Nephron progenitor cell (in vitro differentiated cells): ENCODE data around the gene IMP4.

ENCODE experiments used
- DNase-seq: peaks from one replicate; pipeline ENCODE4 v3.0.0; 2021
- H3K27ac Mint-ChIP-seq: 2 replicates; pipeline ENCODE4 v1.8.0; 2021; ENCODE audit warnings: mild to moderate bottlenecking, moderate library complexity, mixed read lengths
- H3K27me3 Mint-ChIP-seq: 2 replicates; pipeline ENCODE4 v1.8.0; 2021; ENCODE audit warnings: mild to moderate bottlenecking, low read depth, mixed read lengths; ENCODE audit not compliant: poor library complexity
- H3K36me3 Mint-ChIP-seq: 2 replicates; pipeline ENCODE4 v1.8.0; 2021; ENCODE audit warnings: low read depth, mixed read lengths
- H3K4me1 Mint-ChIP-seq: 2 replicates; pipeline ENCODE4 v1.8.0; 2021; ENCODE audit warnings: mixed read lengths
- H3K4me3 Mint-ChIP-seq: 2 replicates; pipeline ENCODE4 v1.8.0; 2021; ENCODE audit warnings: mild to moderate bottlenecking, moderate library complexity, mixed read lengths
- H3K9me3 Mint-ChIP-seq: 2 replicates; pipeline ENCODE4 v1.8.0; 2021; ENCODE audit warnings: mild to moderate bottlenecking, moderate library complexity, mixed read lengths
- TF ChIP-seq, protein P1 (sequence below): fragments of 200-600 bp; sonication (generic); IDR thresholded peaks from 2 replicates; pipeline ENCODE4 v1.5.0; 2021; ENCODE audit warnings: antibody characterized with exemption

IMP4 gene

DNA sequence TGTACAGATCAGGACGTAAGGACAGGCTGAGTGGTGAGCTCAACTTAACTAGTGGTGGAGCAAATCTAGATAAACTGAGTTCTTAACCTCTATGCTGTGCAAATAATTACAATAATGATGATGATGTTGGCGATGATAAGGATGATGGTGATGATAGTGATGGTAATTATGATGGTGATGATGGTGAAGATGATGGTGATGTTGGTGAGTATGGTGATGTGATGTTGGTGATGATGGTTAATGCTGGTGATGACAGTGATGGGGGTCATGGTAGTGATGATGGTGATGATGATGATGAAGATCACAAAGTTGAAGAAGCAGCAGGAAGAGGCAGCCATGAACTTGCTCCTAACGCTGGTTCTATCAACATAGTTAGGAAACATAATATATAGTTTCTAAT, 38.0 kb upstream of the IMP4 start:
- Mint-ChIP-seq H3K36me3 (no peaks in the 10 kb centered on the region), H3K9me3 (no peaks in the 10 kb centered on the region), H3K4me3 (no peak overlapping the region), H3K27ac (no peak overlapping the region), H3K4me1 (no peaks in the 10 kb centered on the region), H3K27me3 (peaks cover 22% of the 10 kb centered on the region)
- no peak for DNase-seq
- TF ChIP-seq, protein P1, sequence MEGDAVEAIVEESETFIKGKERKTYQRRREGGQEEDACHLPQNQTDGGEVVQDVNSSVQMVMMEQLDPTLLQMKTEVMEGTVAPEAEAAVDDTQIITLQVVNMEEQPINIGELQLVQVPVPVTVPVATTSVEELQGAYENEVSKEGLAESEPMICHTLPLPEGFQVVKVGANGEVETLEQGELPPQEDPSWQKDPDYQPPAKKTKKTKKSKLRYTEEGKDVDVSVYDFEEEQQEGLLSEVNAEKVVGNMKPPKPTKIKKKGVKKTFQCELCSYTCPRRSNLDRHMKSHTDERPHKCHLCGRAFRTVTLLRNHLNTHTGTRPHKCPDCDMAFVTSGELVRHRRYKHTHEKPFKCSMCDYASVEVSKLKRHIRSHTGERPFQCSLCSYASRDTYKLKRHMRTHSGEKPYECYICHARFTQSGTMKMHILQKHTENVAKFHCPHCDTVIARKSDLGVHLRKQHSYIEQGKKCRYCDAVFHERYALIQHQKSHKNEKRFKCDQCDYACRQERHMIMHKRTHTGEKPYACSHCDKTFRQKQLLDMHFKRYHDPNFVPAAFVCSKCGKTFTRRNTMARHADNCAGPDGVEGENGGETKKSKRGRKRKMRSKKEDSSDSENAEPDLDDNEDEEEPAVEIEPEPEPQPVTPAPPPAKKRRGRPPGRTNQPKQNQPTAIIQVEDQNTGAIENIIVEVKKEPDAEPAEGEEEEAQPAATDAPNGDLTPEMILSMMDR = no peak

DNA sequence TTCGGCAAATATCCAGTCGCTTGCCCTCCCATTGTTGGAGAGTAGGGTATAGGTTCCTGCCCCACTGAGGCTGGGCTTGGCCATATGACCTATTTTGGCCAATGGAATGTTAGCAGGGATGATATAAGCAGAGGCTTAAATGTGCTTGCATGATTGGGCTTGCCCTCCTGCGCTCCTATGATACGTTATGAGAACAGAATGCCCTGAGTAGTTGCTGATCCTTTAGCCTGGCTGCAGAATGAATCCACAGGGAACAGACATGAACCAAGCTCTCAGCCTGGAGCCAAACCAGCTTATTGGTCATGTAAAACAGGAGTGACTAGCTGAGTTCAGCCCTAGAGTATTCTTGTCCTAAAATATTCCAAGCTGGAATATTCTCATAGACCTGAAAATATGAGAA, 34.8 kb upstream of the IMP4 start:
- TF ChIP-seq, protein P1 = no peak
- Mint-ChIP-seq H3K4me1 (no peaks in the 10 kb centered on the region), H3K4me3 (no peak overlapping the region), H3K27me3 (peaks cover 21% of the 10 kb centered on the region), H3K9me3 (no peaks in the 10 kb centered on the region), H3K27ac (no peak overlapping the region), H3K36me3 (no peaks in the 10 kb centered on the region)
- DNase-seq = no peak

DNA sequence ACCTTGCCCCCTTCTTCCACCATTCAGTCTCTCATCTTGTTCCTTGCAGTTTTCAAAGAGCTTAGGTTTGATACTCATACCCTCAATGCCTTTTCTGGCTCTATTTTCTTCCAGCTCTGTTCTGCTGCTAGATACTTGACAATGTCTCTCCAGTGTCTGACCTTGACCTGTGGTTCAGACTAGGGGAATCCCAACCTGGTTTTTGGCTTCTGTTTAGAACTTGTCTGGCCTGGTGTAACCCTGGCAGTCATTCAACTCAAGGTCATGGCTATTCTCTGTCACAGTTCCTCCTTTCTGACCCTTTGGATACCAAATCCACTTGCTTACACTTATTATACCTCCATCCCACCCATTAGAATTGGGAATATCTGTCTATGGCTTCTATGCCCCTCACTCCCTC, 31.8 kb upstream of the IMP4 start:
- Mint-ChIP-seq H3K27me3 (peaks cover 20% of the 10 kb centered on the region), H3K27ac (no peak overlapping the region), H3K4me1 (peaks cover 7% of the 10 kb centered on the region), H3K36me3 (no peaks in the 10 kb centered on the region), H3K9me3 (no peaks in the 10 kb centered on the region), H3K4me3 (no peak overlapping the region)
- DNase-seq = no peak
- TF ChIP-seq, protein P1 = no peak

DNA sequence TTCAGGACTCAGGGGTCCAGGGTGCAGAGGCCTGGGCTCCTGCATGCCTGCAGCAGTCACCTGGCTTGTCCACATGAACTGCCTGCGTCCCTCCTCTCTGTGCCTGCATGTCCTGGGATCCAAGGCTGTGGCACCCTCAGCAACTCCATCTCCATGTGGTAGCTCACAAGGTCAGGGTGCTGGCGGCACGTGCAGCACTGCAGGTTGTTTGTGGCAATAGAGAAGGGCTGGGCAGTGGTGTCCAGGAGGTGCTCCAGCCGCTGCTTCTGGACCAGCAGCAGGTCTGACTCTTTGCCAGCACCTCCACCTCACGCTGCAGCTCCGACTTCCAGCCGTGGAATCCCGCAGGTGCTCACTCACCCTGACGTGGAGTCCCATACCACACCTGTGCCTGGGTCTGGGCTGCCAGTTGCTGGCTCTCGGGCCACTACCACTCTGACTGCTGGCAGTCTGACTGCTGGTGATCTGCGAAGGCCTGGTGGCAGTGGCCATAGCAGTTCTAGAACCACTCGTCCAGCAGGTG, 28.8 kb upstream of the IMP4 start:
- H3K4me1 Mint-ChIP-seq = peaks cover 7% of the 10 kb centered on the region
- peaks cover 4% of the 10 kb centered on the region for H3K27me3 Mint-ChIP-seq
- H3K4me3 Mint-ChIP-seq = no peak overlapping the region
- H3K9me3 Mint-ChIP-seq = no peaks in the 10 kb centered on the region
- TF ChIP-seq, protein P1 = no peak
- no peak overlapping the region for H3K27ac Mint-ChIP-seq
- no peaks in the 10 kb centered on the region for H3K36me3 Mint-ChIP-seq
- DNase-seq = no peak

DNA sequence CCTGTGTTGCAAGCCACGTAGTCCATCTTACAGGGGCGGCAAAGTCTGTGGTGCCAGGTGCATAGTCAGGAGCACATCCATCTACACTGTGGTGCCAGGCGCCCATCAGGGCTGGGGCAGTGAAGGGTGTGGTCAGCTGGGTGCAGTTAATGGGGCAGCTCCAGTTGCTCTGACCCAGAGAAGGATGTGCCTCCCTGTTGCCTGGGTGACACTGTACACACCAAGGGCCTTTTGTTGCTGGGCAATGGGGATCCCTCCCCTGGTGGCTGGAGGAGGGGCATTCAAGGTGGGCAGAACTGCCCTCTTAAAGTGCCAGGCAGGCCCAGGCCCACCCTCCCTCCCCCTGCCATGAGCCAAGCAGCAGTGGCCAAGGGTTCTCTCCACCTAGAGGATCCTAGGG, 28.3 kb upstream of the IMP4 start:
- Mint-ChIP-seq H3K27me3 (peaks cover 4% of the 10 kb centered on the region), H3K9me3 (no peaks in the 10 kb centered on the region), H3K4me1 (peaks cover 7% of the 10 kb centered on the region), H3K27ac (no peak overlapping the region), H3K36me3 (no peaks in the 10 kb centered on the region), H3K4me3 (no peak overlapping the region)
- no peak for DNase-seq
- TF ChIP-seq, protein P1 = no peak

DNA sequence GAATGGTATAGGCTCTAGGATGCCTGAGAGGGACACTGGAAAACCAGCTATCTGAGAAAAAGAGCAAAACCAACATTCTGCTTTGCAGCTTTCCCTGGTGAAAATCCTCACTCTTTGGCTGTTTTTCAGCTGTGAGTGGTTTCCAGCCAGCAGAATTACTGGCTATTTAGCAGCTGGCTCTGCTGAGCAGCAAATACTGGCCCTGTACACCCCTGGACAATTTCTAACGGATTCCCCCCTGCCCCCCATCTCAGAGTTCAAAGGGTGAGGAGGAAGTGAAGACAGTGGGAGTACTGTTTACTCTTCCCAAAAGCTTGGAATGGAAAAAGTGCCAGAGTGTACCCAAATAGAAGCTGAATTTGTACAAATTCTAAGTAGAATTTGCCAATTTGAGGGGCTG, 26.1 kb upstream of the IMP4 start:
- no peaks in the 10 kb centered on the region for H3K36me3 Mint-ChIP-seq
- H3K4me1 Mint-ChIP-seq = peaks cover 7% of the 10 kb centered on the region
- H3K9me3 Mint-ChIP-seq = no peaks in the 10 kb centered on the region
- DNase-seq = no peak
- no peak overlapping the region for H3K27ac Mint-ChIP-seq
- H3K27me3 Mint-ChIP-seq = peaks cover 10% of the 10 kb centered on the region
- no peak overlapping the region for H3K4me3 Mint-ChIP-seq
- TF ChIP-seq, protein P1 = no peak
